B cell (primary cell): ENCODE data around the gene CHD6. TPM values are rescaled to one million over a fixed set of nuclear protein-coding genes. Genes with fewer than 3 reads are reported as not detected.

Experiments
- ATAC-seq: fragments of 200-7000 bp; cut with Tn5 transposase; one replicate; pipeline ENCODE4 v1.10.0; 2021; ENCODE audit warnings: low read depth, mild to moderate bottlenecking, moderate number of reproducible peaks, moderate library complexity
- CTCF ChIA-PET: fragments of 350-600 bp; sonication (Branson Sonifier 250); formaldehyde crosslinking; loops from one replicate; lab custom pipeline; 2021; ENCODE audit warnings: antibody characterized with exemption, inconsistent platforms; lab: Charles Lee
- POLR2A ChIA-PET: fragments of 350-600 bp; sonication (Branson Sonifier 250); formaldehyde crosslinking; loops from one replicate; lab custom pipeline; 2021; ENCODE audit warnings: antibody characterized with exemption; lab: Charles Lee
- DNase-seq: peaks from one replicate; pipeline ENCODE4 v3.0.0; 2013
- H2AFZ ChIP-seq: 2 replicates; pipeline ENCODE4 v1.6.1; 2012; ENCODE audit warnings: mild to moderate bottlenecking, low read depth, low read length; ENCODE audit not compliant: insufficient read depth, poor library complexity, severe bottlenecking
- H3K27ac ChIP-seq, 2 donors: 1 replicate in 1 of 2; 2 replicates in 1 of 2; pipeline ENCODE4 v1.5.1; 2012 to 2013; ENCODE audit warnings: low read length in 2 of 2, mild to moderate bottlenecking in 2 of 2, moderate library complexity in 1 of 2
- H3K27me3 ChIP-seq, 4 experiments: fragments of 200-600 bp in 1 of 4; sonication (generic) in 1 of 4; replicated peaks in 1 of 4; 1 replicate in 2 of 4; 2 replicates in 2 of 4; pipeline versions ENCODE4 v1.6.1 to v1.7.0; 2013 to 2016; ENCODE audit warnings: low read length in 3 of 4, mild to moderate bottlenecking in 2 of 4, mixed read lengths in 1 of 4, moderate library complexity in 1 of 4; ENCODE audit not compliant: insufficient read depth in 4 of 4, control insufficient read depth in 3 of 4; ENCODE audit errors: control extremely low read depth in 1 of 4
- H3K36me3 ChIP-seq, 2 experiments: replicated peaks in 1 of 2; 1 replicate in 1 of 2; 2 replicates in 1 of 2; pipeline versions ENCODE4 v1.6.1 to v1.7.1; 2013; ENCODE audit warnings: low read length in 1 of 2; ENCODE audit not compliant: insufficient read depth in 2 of 2, control insufficient read depth in 1 of 2; ENCODE audit errors: control extremely low read depth in 1 of 2, extremely low read depth in 1 of 2
- H3K4me1 ChIP-seq, 2 donors: fragments of 200-600 bp in 1 of 2; sonication (generic) in 1 of 2; 1 replicate in 1 of 2; 2 replicates in 1 of 2; pipeline versions ENCODE4 v1.5.1 to v1.6.1; 2013 to 2017; ENCODE audit warnings: low read length in 2 of 2; ENCODE audit not compliant: control insufficient read depth in 2 of 2, insufficient read depth in 2 of 2
- H3K4me2 ChIP-seq: replicated peaks from 2 replicates; pipeline ENCODE3; 2012; ENCODE audit warnings: mild to moderate bottlenecking, low read depth, low read length; ENCODE audit not compliant: poor library complexity, severe bottlenecking
- H3K4me3 ChIP-seq, 5 experiments: fragments of 200-600 bp in 1 of 5; sonication (generic) in 1 of 5; 1 replicate in 3 of 5; 2 replicates in 2 of 5; pipeline versions ENCODE4 v1.5.1 to v1.7.0; 2011 to 2016; ENCODE audit warnings: low read length in 4 of 5, mild to moderate bottlenecking in 4 of 5, low read depth in 2 of 5, control low read depth in 1 of 5, moderate library complexity in 1 of 5; ENCODE audit not compliant: insufficient read depth in 1 of 5; ENCODE audit errors: control extremely low read depth in 1 of 5, extremely low read depth in 1 of 5
- H3K79me2 ChIP-seq: fragments of 200-600 bp; sonication (generic); one replicate; pipeline ENCODE4 v1.6.0; 2016; ENCODE audit warnings: low read length; ENCODE audit not compliant: control insufficient read depth, insufficient read depth
- H3K9ac ChIP-seq: fragments of 200-600 bp; sonication (generic); 2 replicates; pipeline ENCODE4 v1.6.1; 2017; ENCODE audit warnings: mild to moderate bottlenecking, low read length, moderate library complexity
- H3K9me3 ChIP-seq, 3 donors: one replicate each; pipeline versions ENCODE4 v1.6.1 to v1.7.1; 2013; ENCODE audit warnings: low read length in 2 of 3; ENCODE audit not compliant: control insufficient read depth in 2 of 3, insufficient read depth in 1 of 3; ENCODE audit errors: control extremely low read depth in 1 of 3
- H4K20me1 ChIP-seq: 2 replicates; pipeline ENCODE4 v1.6.0; 2012; ENCODE audit warnings: mild to moderate bottlenecking, low read length; ENCODE audit not compliant: insufficient read depth, control insufficient read depth, poor library complexity, severe bottlenecking
- H3K27ac Mint-ChIP-seq: one replicate; pipeline ENCODE4 v1.8.0; 2021; ENCODE audit warnings: mixed read lengths
- H3K27me3 Mint-ChIP-seq: one replicate; pipeline ENCODE4 v1.8.0; 2021; ENCODE audit warnings: mixed read lengths
- H3K4me1 Mint-ChIP-seq: one replicate; pipeline ENCODE4 v1.8.0; 2021; ENCODE audit warnings: mixed read lengths
- H3K4me3 Mint-ChIP-seq: one replicate; pipeline ENCODE4 v1.8.0; 2021; ENCODE audit warnings: mixed read lengths
- H3K9me3 Mint-ChIP-seq: one replicate; pipeline ENCODE4 v1.8.0; 2022; ENCODE audit warnings: mixed read lengths; ENCODE audit not compliant: insufficient read depth
- CTCF ChIP-seq: fragments of 200-600 bp; IDR thresholded peaks from one replicate; pipeline ENCODE4 v1.8.0; 2022; ENCODE audit warnings: antibody characterized with exemption, mild to moderate bottlenecking
- EZH2 ChIP-seq: IDR thresholded peaks from 2 replicates; pipeline ENCODE4 v1.6.1; 2012; ENCODE audit warnings: borderline replicate concordance, low read depth, mild to moderate bottlenecking, moderate library complexity, low read length; ENCODE audit not compliant: insufficient read depth, poor library complexity, severe bottlenecking
- WGBS: methylation state at CpG from one replicate; pipeline ENCODE4 v1.1.5; 2013; ENCODE audit warnings: missing lambda C conversion rate; ENCODE audit not compliant: insufficient coverage; 5-methylcytosine and 5-hydroxymethylcytosine counted together
- intact Hi-C: fragments of 100-400 bp; cut with micrococcal nuclease; formaldehyde crosslinking; loops from one replicate; pipeline ENCODE4 v1.10.0; 2022
- polyA plus RNA-seq: library from polyadenylated mRNA; depleted of rRNA; stranded (reverse); fragments of >200 nt; gene quantifications from 2 replicates; pipeline ENCODE4 v1.2.3, GENCODE V29; 2012
- total RNA-seq, 2 donors: library from RNA; stranded (reverse); fragments of 120-200 nt in 1 of 2; gene quantifications; 1 replicate in 1 of 2; 2 replicates in 1 of 2; pipeline versions ENCODE4 v1.2.3 to v1.2.4, GENCODE V29; 2013 to 2022

The CHD6 gene
- total and polyA plus RNA-seq, 2 donors (not counting 1 experiment from before 2014, with no cell fraction given) = 10.3 to 117 TPM

GRCh38 chr20:41573955-41574354 lies 44.2 kb downstream of the CHD6 start:
- Histone ChIP-seq H3K9me3 (peaks cover 8 to 17% (median 14%) of the 10 kb centered on the region in 3 donors), H3K4me1 (peaks cover 34 to 35% of the 10 kb centered on the region in 2 donors), H3K4me3 (no peak overlapping the region), H2AFZ (no peak overlapping the region), H4K20me1 (peaks cover 66% of the 10 kb centered on the region), H3K27ac (no peak overlapping the region), H3K36me3 (no peaks in the 10 kb centered on the region), H3K9ac (no peak overlapping the region), H3K79me2 (peaks cover 98% of the 10 kb centered on the region), H3K4me2 (peak overlapping the region; percentile 23), H3K27me3 (no peaks in the 10 kb centered on the region)
- DNase-seq = no peak
- ATAC-seq = no peak
- Mint-ChIP-seq H3K27me3 (no peaks in the 10 kb centered on the region), H3K4me3 (peak overlapping the region; percentile 50), H3K27ac (no peak overlapping the region), H3K9me3 (peaks cover 2% of the 10 kb centered on the region), H3K4me1 (peaks cover 69% of the 10 kb centered on the region)
- TF ChIP-seq EZH2 (no peak), CTCF (no peak)
- no CpG with 5 or more reads among the region's 2 CpGs for WGBS
- ChIA-PET CTCF (no interaction called here), POLR2A (no interaction called here)
- intact Hi-C loops = no loop called here

GRCh38 chr20:41572010-41572572 lies 46.1 kb downstream of the CHD6 start:
- H3K9me3 Mint-ChIP-seq = peaks cover 2% of the 10 kb centered on the region
- ChIA-PET POLR2A (no interaction called here), CTCF (interaction anchor here (0.6 to 0.9 kb wide), 3 partner anchors 11 to 62 kb away, joined by 3 to 4 read pairs (median 3); no protein-coding TSS in a partner anchor)
- no peak overlapping the region for H3K4me3 Mint-ChIP-seq
- H3K79me2 ChIP-seq = peaks cover 99% of the 10 kb centered on the region
- H3K36me3 ChIP-seq = peaks cover 0 to 3% of the 10 kb centered on the region in 2 experiments
- intact Hi-C loops = no loop called here
- H3K4me1 ChIP-seq = peaks cover 43% of the 10 kb centered on the region in 2 donors
- H3K27ac ChIP-seq = no peak overlapping the region
- WGBS = 91% methylated on average over 3 of the region's 3 CpGs
- H3K27me3 ChIP-seq = no peaks in the 10 kb centered on the region
- H3K27me3 Mint-ChIP-seq = no peaks in the 10 kb centered on the region
- no peak for ATAC-seq
- no peak overlapping the region for H2AFZ ChIP-seq
- H4K20me1 ChIP-seq = peaks cover 77% of the 10 kb centered on the region
- no peak overlapping the region for H3K4me2 ChIP-seq
- H3K9me3 ChIP-seq = peaks cover 8 to 17% (median 14%) of the 10 kb centered on the region in 3 donors
- H3K27ac Mint-ChIP-seq = no peak overlapping the region
- no peak for DNase-seq
- no peak overlapping the region for H3K4me3 ChIP-seq
- TF ChIP-seq EZH2 (no peak), CTCF (no peak)
- no peak overlapping the region for H3K9ac ChIP-seq
- H3K4me1 Mint-ChIP-seq = peaks cover 73% of the 10 kb centered on the region
